GM19438 (cell line): Measurements from ENCODE around the gene CCPG1.

ENCODE experiments used
- ATAC-seq: cut with Tn5 transposase; IDR thresholded peaks from one replicate; pipeline ENCODE4 v1.9.1; 2021; ENCODE audit warnings: low read depth; ENCODE audit not compliant: unreplicated experiment

Gene CCPG1

GRCh38 chr15:55387027-55387426, 21.1 kb downstream of the CCPG1 start:
- no peak for ATAC-seq

- ATAC-seq = no peak
Measured at GRCh38 chr15:55383687-55384086, 24.5 kb downstream of the CCPG1 start.

GRCh38 chr15:55381595-55381994, 26.6 kb downstream of the CCPG1 start:
- no peak for ATAC-seq

GRCh38 chr15:55379095-55379494, 29.1 kb downstream of the CCPG1 start:
- no peak for ATAC-seq

- no peak for ATAC-seq
Measured at GRCh38 chr15:55372701-55373440, 35.3 kb downstream of the CCPG1 start.

- ATAC-seq = no peak
Measured at GRCh38 chr15:55366981-55367380, 41.2 kb downstream of the CCPG1 start.

- ATAC-seq = no peak
Measured at GRCh38 chr15:55362641-55363040, 45.5 kb downstream of the CCPG1 start.

GRCh38 chr15:55361048-55361447, 47.1 kb downstream of the CCPG1 start:
- no peak for ATAC-seq

- ATAC-seq = no peak
Measured at GRCh38 chr15:55360256-55360655, 47.9 kb downstream of the CCPG1 start.

- no peak for ATAC-seq
Measured at GRCh38 chr15:55358471-55358870, 49.7 kb downstream of the CCPG1 start.

GRCh38 chr15:55357774-55358173, 50.4 kb downstream of the CCPG1 start:
- ATAC-seq = no peak

GRCh38 chr15:55356985-55357585, 51.1 kb downstream of the CCPG1 start:
- ATAC-seq = no peak

GRCh38 chr15:55353025-55353424, 55.1 kb downstream of the CCPG1 start:
- ATAC-seq = no peak

GRCh38 chr15:55349282-55349681, 58.9 kb downstream of the CCPG1 start:
- no peak for ATAC-seq

- ATAC-seq = no peak
Measured at GRCh38 chr15:55348281-55348778, 59.8 kb downstream of the CCPG1 start.

- no peak for ATAC-seq
Measured at GRCh38 chr15:55344206-55344605, 64.0 kb downstream of the CCPG1 start.

GRCh38 chr15:55343168-55343567, 65.0 kb downstream of the CCPG1 start:
- ATAC-seq = no peak

- no peak for ATAC-seq
Measured at GRCh38 chr15:55337160-55337559, 71.0 kb downstream of the CCPG1 start.

GRCh38 chr15:55334997-55335396, 73.2 kb downstream of the CCPG1 start:
- no peak for ATAC-seq

- no peak for ATAC-seq
Measured at GRCh38 chr15:55334371-55334770, 73.8 kb downstream of the CCPG1 start.

- ATAC-seq = no peak
Measured at GRCh38 chr15:55327387-55327786, 80.8 kb downstream of the CCPG1 start.

- ATAC-seq = no peak
Measured at GRCh38 chr15:55322467-55322866, 85.7 kb downstream of the CCPG1 start.
